Upper lobe of left lung (tissue), 4 donors: ENCODE data around the gene TRHDE.

Experiments
- CTCF ChIP-seq, 6 experiments: fragments of 450-650 bp in 4 of 6; fragments of 200-600 bp in 2 of 6; sonication (generic) in 2 of 6; IDR thresholded peaks; one replicate each; pipeline ENCODE4 v1.5.1; 2016 to 2019; ENCODE audit warnings: antibody characterized with exemption in 6 of 6
- EP300 ChIP-seq, 4 donors: sonication (generic); formaldehyde crosslinking; IDR thresholded peaks; one replicate each; pipeline ENCODE4 v1.5.1; 2017; ENCODE audit warnings: antibody characterized with exemption in 4 of 4, control low read depth in 2 of 4
- POLR2A ChIP-seq, 4 donors: fragments of 450-650 bp; IDR thresholded peaks; one replicate each; pipeline ENCODE4 v1.5.1; 2016 to 2017; ENCODE audit warnings: antibody characterized with exemption in 4 of 4, mild to moderate bottlenecking in 2 of 4
- POLR2AphosphoS5 ChIP-seq, 2 donors: sonication (generic); formaldehyde crosslinking; IDR thresholded peaks; one replicate each; pipeline ENCODE4 v1.5.1; 2017; ENCODE audit warnings: antibody characterized with exemption in 2 of 2

- TF ChIP-seq POLR2A (IDR thresholded peaks at IDR 0.05) (no peak), CTCF (IDR thresholded peaks at IDR 0.05) (no peak), POLR2AphosphoS5 (IDR thresholded peaks at IDR 0.05) (no peak), EP300 (IDR thresholded peaks at IDR 0.05) (no peak)
These were observed 237.7 kb downstream of the TRHDE start for GRCh38 chr12:72509891-72510290.
